Posterior vena cava (tissue), 2 donors: ENCODE measurements around the gene RASGRP2. TPM values are rescaled to one million over a fixed set of nuclear protein-coding genes. Genes with fewer than 3 reads are reported as not detected.

Experiments
- DNase-seq: peaks from one replicate; pipeline ENCODE4 v3.0.0-alpha.2; 2020; ENCODE audit warnings: low spot score
- intact Hi-C, 2 donors: fragments of 100-400 bp; cut with DNase I; formaldehyde crosslinking; loops; one replicate each; pipeline versions ENCODE4 v1.14.1 to v1.14.2; 2022 to 2023
- long read RNA-seq, 2 donors: library from polyadenylated mRNA; unstranded; transcript quantifications; one replicate each; pipeline ENCODE4 v2.0.0, GENCODE V29; 2020 to 2021
- total RNA-seq, 2 donors: library from RNA; stranded (reverse); fragmentation: NEBNext Ultra II Directional; extraction: Animal tissue kit (Norgen Biotek cat#: 25700); gene quantifications; one replicate each; pipeline ENCODE4 v1.2.1, GENCODE V29; 2021
- donor health status: DM: yes; HTN: yes; CAD: no.
- donor health status: DM: yes; HTN: yes; CAD: no.

Gene RASGRP2
- 10 to 100 TPM; 41.3 to 49.6 TPM for total RNA-seq
- long read RNA-seq, donor 1, transcript RASGRP2-207 (17 exons, 2,221 nt): major isoform, 6 of 22 reads
- long read RNA-seq, donor 1, partial matches to known transcripts: 7 of 22 reads
- long read RNA-seq, donor 1, other reads (novel, unspliced or antisense): 4 of 22 reads
- long read RNA-seq, donor 2, transcript RASGRP2-207 (17 exons, 2,221 nt): major isoform, 5 of 33 reads
- long read RNA-seq, donor 2, partial matches to known transcripts: 13 of 33 reads
- long read RNA-seq, donor 2, other reads (novel, unspliced or antisense): 9 of 33 reads

DNA sequence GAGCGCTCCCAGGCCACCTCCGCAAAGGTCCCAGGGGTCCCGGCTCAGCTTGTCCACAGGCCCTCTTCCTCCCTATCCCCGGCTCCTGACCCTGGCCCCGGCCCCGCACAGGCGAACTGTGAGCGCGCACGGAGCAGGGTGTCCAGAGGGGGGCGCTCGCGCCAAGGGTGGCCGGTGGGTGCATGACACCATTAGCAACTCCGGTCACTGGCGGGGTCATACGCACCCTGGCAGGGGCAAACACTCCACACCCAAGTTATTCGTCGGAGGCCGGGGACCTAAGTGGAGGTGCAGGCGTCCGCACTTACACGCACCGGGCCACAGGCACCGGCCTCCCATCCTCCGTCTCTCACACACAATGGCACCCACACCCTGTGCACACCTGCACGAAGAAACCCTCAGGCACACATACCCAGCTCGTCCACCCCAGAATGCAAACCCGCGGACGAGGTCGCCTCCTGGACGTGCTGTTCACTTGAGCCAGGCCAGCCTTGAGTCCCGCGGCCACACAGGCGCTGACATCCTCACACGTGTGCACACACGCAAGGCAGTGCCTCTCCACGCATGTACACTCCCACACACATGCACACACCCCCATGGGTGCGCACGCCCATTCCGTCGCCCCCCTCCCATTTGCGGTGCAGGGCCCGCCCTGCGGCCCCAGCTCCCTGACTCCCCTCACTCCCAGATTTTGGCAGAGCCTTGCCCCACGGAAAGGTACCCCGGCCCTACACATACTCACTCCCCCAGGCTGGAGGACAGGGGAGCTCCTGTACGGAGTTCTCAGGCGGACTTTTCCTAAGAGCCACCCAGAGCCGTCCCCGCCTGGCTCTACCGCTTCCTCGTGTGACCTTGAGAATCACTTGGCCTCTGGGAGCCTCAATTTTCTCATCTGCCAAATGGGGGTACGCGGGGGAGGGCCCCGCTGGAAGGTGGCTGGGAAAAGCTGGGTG, at the start of gene RASGRP2:
Gene RASGRP2, minus strand, starts transcription at position 552 of the 953 bp plus-strand sequence. CDS start 1,276 bp downstream, outside the sequence.
- peak; percentile 96 for DNase-seq
- intact Hi-C loops: no loop called here

- peak; percentile 36 for DNase-seq
These were observed 48.5 kb upstream of the RASGRP2 start for GRCh38 chr11:64792482-64792881.

DNA sequence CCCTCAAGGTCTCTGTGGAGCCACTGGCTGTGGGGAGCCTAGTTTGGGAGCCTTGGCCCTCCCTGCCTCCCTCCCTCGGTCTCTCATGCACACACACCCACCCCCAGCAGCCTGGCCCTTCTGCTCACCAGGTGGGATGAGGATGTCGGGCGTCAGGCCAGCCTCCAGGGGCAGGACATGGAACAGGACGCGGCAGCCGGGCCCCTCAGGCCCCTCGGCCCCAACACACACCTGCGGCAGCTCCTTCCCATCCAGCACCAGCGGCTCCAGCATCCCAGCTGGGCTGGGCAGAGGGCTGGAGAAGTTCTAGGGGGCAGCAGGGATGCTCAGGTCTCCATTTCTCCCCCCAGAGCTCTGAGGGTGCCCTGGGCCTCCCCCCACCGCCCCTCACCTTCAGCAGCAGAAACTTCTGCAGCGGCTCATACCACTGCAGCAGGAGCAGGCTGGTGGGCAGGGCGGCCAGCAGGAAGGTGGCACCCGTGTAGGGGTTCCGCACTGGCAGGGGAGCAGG, 47.9 kb upstream of the RASGRP2 start:
- DNase-seq: peak; percentile 60
- intact Hi-C loops: no loop called here

More at GRCh38 chr11:64792482-64792881, 48.5 kb upstream of the RASGRP2 start:
- intact Hi-C loops: no loop called here

GRCh38 chr11:64790205-64791095, 46.5 kb upstream of the RASGRP2 start:
- intact Hi-C loops: no loop called here
- peak; percentile 35 for DNase-seq

DNA sequence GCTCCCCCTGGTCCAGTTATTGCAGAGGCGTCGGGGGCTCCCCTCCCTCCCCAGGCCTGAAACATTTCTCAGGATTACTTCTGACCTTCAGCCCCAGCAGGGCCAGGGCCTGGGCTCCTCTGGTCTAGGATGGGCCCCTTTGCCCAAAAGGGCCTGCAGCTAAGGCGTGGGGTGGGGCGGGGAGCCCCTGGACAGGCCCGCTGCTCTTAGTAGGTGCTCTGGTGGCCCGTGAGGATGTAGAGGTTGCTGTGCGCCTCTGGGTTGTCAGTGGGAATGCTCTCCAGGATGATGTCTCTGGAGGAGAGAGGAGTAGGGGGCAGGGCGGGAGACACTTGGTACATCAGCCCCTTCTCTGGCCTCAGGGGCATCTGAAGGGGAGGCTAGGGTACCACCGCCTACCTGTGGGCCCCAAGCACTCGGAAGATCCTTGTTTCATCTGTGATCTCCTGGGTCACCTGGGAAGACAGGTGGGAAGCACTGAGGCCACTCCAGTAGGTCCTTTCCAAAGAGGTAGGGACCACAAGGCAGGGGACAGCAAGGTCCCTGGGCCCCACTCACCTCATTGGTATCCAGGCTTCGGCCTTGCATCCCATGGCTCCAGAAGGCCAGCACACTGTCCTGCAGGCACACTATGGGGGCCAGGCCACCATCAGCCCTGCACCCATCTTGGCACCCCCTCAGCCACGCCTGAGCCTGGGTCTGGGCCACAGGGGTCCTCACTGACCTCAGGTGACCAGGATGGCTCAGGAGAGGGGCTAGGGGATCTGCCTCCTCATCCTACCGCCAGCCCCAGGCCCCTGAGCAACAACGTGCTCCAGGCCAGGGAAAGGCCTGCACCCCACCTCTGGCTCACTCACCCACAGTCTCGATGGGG, 45.6 kb upstream of the RASGRP2 start:
- intact Hi-C loops: no loop called here
- peak; percentile 46 for DNase-seq

DNA sequence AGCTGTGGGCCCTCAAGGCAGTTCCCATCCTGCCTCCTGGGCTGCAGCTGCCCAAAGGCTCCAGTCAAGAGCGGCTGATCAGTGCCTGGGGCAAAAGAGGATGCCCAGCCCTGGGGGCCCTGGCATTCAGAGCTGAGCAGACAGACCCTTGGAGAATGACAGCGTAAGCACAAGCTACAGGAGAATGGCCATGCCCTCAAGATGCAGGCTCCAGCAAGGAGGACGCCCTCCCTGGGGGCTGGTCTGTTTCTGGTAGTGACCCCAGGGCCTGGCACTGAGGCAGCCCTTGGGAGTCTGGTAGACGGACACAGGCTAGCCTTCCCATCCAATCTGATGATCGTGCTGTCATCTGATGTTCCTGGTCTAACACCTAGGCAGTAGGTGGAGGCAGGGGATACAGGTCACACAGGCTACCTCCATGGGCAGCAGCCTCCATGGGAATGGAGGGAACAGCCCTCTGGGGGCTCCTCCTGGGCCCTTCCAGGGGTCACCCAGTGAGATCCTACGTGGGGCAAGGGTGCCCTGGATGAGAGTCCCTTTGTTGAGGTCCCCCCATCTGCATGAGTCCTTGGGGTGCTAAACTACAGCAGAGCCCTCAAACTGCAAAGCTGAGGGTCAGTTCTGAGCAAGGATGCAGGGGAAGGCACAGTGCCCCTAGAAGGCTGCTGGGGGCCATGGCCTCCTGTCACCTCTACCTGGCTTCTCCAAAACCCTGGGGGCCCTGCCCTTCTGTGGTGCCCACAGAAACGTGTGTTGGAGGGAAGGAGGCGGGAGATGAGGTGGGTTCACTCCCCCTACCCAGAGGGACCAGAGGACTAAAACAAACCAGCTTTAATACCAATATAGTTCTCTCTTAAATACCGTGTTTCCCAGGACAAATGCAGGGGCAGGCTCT, 44.6 kb upstream of the RASGRP2 start:
- intact Hi-C loops: no loop called here
- DNase-seq: peak; percentile 54

DNA sequence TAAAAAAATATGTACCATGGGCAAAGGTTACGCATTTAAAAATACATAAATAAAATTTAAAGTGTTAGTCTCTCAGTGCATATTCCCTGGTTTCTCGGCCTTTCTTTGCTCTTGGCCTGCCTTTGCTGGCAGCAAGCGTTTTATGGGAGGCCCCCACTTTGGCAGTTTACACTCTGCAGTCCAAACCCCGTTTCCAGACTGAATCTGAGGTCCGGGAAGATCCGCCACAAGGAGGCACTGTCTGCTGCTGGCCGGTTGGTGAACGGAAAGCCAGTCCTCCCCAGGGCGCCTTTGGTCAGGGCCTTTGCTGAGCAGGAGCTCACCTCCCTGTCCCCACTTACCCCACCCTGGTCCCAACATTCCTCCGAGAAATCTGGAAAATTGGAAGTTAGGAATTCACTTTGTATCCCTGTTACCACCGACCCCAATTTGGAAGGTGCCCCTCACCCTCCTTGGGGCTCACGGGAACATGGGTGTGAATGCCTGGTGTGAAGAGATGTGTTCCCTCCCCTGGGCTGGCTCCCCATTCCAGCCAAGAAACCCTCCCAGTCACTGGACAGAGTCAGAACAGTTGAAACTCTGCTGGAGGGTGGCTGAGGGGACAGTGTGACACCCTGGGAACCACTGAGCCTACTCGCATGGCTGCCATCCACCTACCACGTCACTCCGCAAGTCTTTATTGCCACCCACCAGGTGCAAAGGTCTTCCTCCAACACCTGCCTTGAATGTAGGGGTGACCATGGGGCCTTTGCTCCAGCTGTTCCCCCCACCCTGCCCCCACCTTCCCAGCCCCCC, 43.8 kb upstream of the RASGRP2 start:
- intact Hi-C loops: no loop called here
- DNase-seq: peak; percentile 92

DNA sequence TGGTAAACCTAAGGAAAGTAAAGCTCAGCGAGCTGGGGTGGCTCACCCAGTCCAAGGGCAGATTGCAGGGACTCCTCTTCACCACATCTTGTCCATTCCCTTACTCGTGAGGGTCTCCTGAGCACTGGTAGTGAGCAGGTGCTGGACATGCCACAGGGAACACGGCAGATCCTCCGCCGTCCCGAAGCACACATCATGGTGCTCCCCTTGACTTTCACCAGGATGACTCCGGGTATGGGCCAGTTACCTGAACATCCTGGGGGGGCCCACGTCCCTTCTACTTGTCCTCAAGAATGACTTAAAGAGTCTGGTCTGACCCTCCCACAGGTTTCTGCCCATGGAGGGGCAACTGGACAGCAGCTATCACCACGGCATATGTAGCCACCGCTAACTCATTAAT, 42.4 kb upstream of the RASGRP2 start:
- peak; percentile 42 for DNase-seq
- intact Hi-C loops: no loop called here

DNA sequence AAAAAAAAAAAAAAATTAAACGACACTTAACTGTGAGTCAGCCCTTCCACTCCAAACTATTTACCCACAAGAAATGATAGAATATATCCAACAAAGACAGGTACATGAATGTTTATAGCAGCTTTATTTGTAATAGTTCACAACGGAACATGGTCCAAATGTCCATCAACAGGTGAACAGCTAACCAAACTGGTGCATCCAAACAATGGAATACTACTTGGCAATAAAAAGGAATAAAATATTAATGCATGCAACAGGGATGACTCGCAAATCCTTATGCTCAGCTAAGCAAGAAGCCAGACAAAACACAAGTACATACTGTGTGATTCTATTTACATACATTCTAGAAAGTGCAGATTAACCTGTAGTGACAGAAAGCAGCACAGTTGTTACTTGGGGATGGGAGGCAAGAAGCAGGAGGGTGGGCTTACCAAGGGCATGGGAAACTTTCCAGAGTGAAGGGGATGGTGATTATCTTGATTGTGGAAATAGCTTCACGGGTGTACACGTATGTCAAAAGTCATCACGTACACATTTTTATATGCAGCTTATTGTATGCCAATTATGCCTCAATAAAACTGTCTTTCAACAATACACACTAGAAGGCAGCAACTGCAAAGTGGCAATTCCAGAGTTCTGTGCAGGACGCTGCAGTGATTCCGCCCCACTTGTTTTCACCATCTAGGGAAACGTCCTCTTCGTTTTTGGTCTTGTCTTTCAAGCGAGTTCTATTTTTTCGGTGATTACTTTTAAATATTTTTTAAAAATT, 41.1 kb upstream of the RASGRP2 start:
- intact Hi-C loops: no loop called here
- peak; percentile 4 for DNase-seq

GRCh38 chr11:64778473-64779298, 34.7 kb upstream of the RASGRP2 start, which contains the start of gene SF1:
Gene SF1 (minus strand): TSS chr11:64778542. CDS start chr11:64778392, 150 bp downstream.
- intact Hi-C loops: no loop called here
- peak; percentile 99 for DNase-seq

GRCh38 chr11:64778223-64778472, 34.2 kb upstream of the RASGRP2 start:
- no peak for DNase-seq
- intact Hi-C loops: no loop called here

DNA sequence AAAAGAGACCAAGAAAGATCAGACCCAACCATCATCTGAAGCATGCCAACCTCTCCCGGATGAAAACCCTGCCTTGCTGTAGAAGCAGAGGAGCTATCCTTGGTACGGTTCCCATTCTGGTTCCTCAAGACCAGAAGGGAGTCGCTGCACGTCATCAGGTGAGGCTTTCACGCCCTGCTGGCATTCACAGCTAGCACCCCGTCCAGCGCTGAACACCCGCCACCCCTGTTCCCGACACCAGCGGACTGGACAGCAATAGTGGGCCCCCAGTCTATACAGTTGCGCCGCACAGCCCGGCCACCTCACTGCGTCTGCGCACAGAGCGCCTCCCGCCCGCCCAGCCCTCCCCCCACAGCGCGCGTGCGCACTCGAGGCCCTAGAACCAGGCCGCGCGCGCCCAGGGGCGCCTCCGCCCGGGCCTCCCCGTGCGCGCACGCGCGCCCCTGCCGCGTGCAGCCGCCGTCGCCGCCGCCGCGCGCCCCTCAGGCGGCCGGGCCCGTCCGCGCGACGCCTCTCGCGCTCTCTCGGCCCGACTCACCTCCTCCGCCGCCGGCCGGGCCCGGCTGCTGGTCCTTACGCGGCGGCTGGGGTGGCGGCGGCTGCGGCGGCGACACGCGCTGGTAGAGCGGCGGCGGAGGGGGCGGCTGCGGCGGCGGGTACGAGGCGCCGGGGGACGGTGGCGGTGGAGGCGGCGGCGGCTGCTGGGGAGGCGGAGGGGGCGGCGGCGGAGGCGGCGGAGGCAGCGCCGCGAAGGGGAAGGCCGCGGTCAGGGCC, 33.7 kb upstream of the RASGRP2 start:
- intact Hi-C loops: no loop called here
- DNase-seq: peak; percentile 95

DNA sequence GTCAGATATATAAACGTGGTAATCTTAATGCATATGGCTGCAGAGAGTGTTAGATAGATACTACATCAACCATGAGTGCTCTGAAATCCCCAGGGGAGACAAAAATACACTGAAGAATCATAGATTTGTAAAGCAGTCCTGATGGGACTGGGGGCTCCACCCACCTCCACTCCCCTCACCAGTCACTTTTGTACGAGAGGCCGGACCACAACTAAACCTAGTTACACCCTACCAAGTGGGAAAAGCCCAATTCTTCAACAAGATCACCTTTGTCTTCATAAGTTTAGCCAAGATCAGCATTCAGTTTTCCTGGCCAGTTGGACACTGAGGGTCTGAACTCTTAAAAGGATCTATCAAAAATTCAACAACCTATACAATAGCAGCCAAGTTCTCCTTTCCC, 32.9 kb upstream of the RASGRP2 start:
- intact Hi-C loops: no loop called here
- DNase-seq: no peak

DNA sequence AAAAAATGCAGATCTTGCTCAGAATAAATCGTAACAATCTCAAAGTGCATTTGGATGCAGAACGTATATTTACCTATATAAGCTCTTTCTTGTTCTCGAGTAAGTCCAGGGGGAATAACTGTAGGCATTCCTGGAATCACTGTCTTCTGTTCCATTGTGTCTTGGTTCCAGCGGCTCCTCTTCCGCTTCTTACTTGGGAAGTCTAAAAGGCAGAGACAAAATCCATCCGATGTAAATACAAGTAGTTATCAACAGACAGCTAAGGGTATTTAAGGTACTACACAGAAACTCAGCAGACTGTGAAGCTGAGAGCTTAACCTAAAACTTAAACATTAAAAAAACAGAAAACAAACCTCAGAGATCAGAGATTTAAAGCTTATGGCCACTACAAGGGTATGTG, 32.5 kb upstream of the RASGRP2 start:
- no peak for DNase-seq
- intact Hi-C loops: no loop called here
